ENCODE data around the gene CCNG2.

- TF ChIP-seq POLR2A (IDR thresholded peaks at IDR 0.05; ENCODE audit: low read depth, low read length): no peak
- TF ChIP-seq, protein P1, sequence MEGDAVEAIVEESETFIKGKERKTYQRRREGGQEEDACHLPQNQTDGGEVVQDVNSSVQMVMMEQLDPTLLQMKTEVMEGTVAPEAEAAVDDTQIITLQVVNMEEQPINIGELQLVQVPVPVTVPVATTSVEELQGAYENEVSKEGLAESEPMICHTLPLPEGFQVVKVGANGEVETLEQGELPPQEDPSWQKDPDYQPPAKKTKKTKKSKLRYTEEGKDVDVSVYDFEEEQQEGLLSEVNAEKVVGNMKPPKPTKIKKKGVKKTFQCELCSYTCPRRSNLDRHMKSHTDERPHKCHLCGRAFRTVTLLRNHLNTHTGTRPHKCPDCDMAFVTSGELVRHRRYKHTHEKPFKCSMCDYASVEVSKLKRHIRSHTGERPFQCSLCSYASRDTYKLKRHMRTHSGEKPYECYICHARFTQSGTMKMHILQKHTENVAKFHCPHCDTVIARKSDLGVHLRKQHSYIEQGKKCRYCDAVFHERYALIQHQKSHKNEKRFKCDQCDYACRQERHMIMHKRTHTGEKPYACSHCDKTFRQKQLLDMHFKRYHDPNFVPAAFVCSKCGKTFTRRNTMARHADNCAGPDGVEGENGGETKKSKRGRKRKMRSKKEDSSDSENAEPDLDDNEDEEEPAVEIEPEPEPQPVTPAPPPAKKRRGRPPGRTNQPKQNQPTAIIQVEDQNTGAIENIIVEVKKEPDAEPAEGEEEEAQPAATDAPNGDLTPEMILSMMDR (conservative IDR thresholded peaks at IDR 0.05; ENCODE audit: low read depth, low read length): no peak
- TF ChIP-seq SMC3 (IDR thresholded peaks at IDR 0.05; ENCODE audit: low read depth, low read length): no peak
- TF ChIP-seq RCOR1 (IDR thresholded peaks at IDR 0.05; ENCODE audit: insufficient replicate concordance, low read length): no peak
- no peak for TF ChIP-seq FOS (IDR thresholded peaks at IDR 0.05; ENCODE audit: low read depth, low read length)
Measured at GRCh38 chr4:77148078-77148477, 8.9 kb upstream of the CCNG2 start.

All from IMR-90 (cell line).